ENCODE data around the gene SMAD5. TPM values are rescaled to one million over a fixed set of nuclear protein-coding genes. Genes with fewer than 3 reads are reported as not detected.

SMAD5 gene
- total RNA-seq, 1 experiment from 2014 or later: 106 TPM

DNA sequence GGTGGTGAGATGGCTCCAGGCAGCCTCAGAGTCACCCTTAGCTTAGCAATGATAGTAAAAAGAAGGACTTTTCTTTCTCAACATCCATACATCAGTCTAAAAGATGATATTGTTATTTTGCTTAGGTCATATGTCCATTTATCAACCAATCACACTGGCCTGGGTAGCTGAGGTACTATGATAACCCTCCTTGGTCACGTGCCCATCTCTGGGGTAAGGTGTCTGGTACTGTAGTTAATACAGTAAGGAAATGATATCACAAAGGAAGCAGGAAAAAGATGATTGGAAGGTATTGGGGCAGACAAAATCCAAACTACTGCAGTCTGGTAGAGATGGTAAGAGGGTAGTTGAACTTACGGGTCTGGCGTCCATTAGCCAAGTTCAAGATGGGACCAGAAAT, 5.1 kb upstream of the SMAD5 start:
- ChIA-PET CTCF (interaction anchor here (0.7 to 4.1 kb wide), 2 partner anchors 45 to 46 kb away, joined by 4 to 17 read pairs; no protein-coding TSS in a partner anchor), POLR2A (interaction anchor here (0.8 to 7.7 kb wide), 2 partner anchors 9 to 18 kb away, joined by 3 to 42 read pairs; no protein-coding TSS in a partner anchor)
- TF ChIP-seq, protein P1, sequence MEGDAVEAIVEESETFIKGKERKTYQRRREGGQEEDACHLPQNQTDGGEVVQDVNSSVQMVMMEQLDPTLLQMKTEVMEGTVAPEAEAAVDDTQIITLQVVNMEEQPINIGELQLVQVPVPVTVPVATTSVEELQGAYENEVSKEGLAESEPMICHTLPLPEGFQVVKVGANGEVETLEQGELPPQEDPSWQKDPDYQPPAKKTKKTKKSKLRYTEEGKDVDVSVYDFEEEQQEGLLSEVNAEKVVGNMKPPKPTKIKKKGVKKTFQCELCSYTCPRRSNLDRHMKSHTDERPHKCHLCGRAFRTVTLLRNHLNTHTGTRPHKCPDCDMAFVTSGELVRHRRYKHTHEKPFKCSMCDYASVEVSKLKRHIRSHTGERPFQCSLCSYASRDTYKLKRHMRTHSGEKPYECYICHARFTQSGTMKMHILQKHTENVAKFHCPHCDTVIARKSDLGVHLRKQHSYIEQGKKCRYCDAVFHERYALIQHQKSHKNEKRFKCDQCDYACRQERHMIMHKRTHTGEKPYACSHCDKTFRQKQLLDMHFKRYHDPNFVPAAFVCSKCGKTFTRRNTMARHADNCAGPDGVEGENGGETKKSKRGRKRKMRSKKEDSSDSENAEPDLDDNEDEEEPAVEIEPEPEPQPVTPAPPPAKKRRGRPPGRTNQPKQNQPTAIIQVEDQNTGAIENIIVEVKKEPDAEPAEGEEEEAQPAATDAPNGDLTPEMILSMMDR (IDR thresholded peaks at IDR 0.05; ENCODE audit: unreplicated experiment): no peak
- no peaks in the 10 kb centered on the region for H3K27me3 Mint-ChIP-seq (ENCODE audit: insufficient read depth, unreplicated experiment)
- BruUV-seq (replicated peaks): no TSS peak
- intact Hi-C loops (cut with micrococcal nuclease): no loop called here
- DNase-seq (ENCODE audit: unreplicated experiment): no peak
- H3K4me3 Mint-ChIP-seq (ENCODE audit: unreplicated experiment): no peak overlapping the region
- H3K4me1 Mint-ChIP-seq (ENCODE audit: insufficient read depth, unreplicated experiment): peaks cover 11% of the 10 kb centered on the region
- peaks cover 8% of the 10 kb centered on the region for H3K36me3 Mint-ChIP-seq (ENCODE audit: insufficient read depth, unreplicated experiment)
- H3K9me3 Mint-ChIP-seq (ENCODE audit: unreplicated experiment): no peaks in the 10 kb centered on the region
- H3K27ac Mint-ChIP-seq (ENCODE audit: low read depth, unreplicated experiment): no peak overlapping the region

DNA sequence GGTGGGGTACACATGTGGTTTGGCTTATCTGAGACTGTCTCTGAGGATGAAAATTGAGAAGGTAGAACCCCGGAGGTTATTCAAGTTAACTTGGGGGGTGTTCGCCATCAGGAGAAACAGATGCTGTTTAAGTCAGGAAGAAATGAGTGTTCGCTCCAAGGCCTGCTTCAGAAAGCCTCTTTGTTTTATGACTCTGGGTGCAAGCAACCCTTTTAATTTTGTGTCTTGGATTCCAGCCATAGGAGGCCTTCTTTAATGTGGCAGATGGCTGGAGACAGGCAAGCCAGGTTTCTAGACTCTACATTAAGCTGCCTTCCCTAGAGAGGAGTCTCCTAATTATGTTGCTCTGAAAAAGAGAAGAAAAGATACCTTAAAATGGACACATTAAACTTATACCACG, 4.2 kb upstream of the SMAD5 start:
- DNase-seq (ENCODE audit: unreplicated experiment): no peak
- Mint-ChIP-seq H3K36me3 (ENCODE audit: insufficient read depth, unreplicated experiment) (peaks cover 13% of the 10 kb centered on the region), H3K4me1 (ENCODE audit: insufficient read depth, unreplicated experiment) (peaks cover 7% of the 10 kb centered on the region), H3K27me3 (ENCODE audit: insufficient read depth, unreplicated experiment) (no peaks in the 10 kb centered on the region), H3K9me3 (ENCODE audit: unreplicated experiment) (no peaks in the 10 kb centered on the region), H3K27ac (ENCODE audit: low read depth, unreplicated experiment) (no peak overlapping the region), H3K4me3 (ENCODE audit: unreplicated experiment) (no peak overlapping the region)
- intact Hi-C loops (cut with micrococcal nuclease): no loop called here
- ChIA-PET POLR2A (interaction anchor here (0.8 to 7.7 kb wide), 3 partner anchors 11 to 24 kb away, joined by 3 to 42 read pairs (median 4); no protein-coding TSS in a partner anchor), CTCF (interaction anchor here (0.5 to 1.5 kb wide), 4 partner anchors 10 to 46 kb away, joined by 3 to 5 read pairs (median 4); no protein-coding TSS in a partner anchor)
- TF ChIP-seq, protein P1 (IDR thresholded peaks at IDR 0.05; ENCODE audit: unreplicated experiment): no peak
- BruUV-seq (replicated peaks): no TSS peak

DNA sequence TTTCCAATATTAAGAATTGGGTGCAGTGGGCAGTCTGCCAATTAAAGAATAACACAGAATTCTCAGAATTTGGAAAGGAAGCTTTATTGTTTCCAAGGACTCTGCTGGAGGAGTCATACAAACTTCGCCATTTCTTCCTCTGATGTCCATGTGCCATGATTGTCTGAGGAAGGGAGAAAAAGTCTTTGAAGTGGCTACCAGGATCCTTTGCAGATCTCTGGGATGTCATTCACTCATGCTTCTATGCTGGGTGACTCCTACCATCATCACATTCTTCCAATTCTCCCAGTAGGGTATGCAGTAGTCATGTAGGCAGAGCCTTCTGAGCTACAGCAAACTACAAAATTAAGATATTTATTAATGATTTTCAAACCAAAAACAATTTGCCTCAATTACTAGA, 3.2 kb upstream of the SMAD5 start:
- ChIA-PET CTCF (interaction anchor here (0.7 to 1.5 kb wide), 4 partner anchors 9 to 1222 kb away, joined by 3 to 5 read pairs (median 4); no protein-coding TSS in a partner anchor), POLR2A (interaction anchor here (1.5 to 7.7 kb wide), 2 partner anchors 10 to 20 kb away, joined by 4 to 42 read pairs; no protein-coding TSS in a partner anchor)
- Mint-ChIP-seq H3K4me3 (ENCODE audit: unreplicated experiment) (no peak overlapping the region), H3K4me1 (ENCODE audit: insufficient read depth, unreplicated experiment) (peaks cover under 1% of the 10 kb centered on the region), H3K27ac (ENCODE audit: low read depth, unreplicated experiment) (no peak overlapping the region), H3K27me3 (ENCODE audit: insufficient read depth, unreplicated experiment) (no peaks in the 10 kb centered on the region), H3K9me3 (ENCODE audit: unreplicated experiment) (no peaks in the 10 kb centered on the region), H3K36me3 (ENCODE audit: insufficient read depth, unreplicated experiment) (peaks cover 19% of the 10 kb centered on the region)
- intact Hi-C loops (cut with micrococcal nuclease): no loop called here
- no peak for DNase-seq (ENCODE audit: unreplicated experiment)
- TF ChIP-seq, protein P1 (IDR thresholded peaks at IDR 0.05; ENCODE audit: unreplicated experiment): no peak
- BruUV-seq (replicated peaks): no TSS peak

DNA sequence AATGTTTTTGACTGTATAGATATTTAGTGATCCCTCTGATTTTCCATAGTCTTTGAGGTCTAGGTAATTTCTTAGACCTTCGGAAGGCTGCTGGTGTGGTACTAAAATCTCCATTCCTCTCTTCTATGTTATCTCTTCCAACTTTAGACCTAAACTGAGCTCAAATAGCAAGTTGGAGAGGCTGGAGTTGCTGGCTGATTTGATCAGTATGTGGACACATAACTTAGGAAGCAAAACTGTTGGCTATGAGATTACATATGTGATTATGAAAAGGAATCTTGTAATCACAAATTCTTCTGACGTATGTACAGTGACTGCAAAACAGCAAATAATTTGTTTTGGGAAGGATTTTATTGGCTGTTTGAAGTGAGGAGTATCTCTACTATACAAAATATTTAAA, 2.1 kb upstream of the SMAD5 start:
- peaks cover 19% of the 10 kb centered on the region for H3K36me3 Mint-ChIP-seq (ENCODE audit: insufficient read depth, unreplicated experiment)
- TF ChIP-seq, protein P1 (IDR thresholded peaks at IDR 0.05; ENCODE audit: unreplicated experiment): no peak
- H3K4me3 Mint-ChIP-seq (ENCODE audit: unreplicated experiment): no peak overlapping the region
- no peaks in the 10 kb centered on the region for H3K9me3 Mint-ChIP-seq (ENCODE audit: unreplicated experiment)
- intact Hi-C loops (cut with micrococcal nuclease): no loop called here
- ChIA-PET POLR2A (interaction anchor here (3.3 to 13.9 kb wide), 3 partner anchors 19 to 49 kb away, joined by 11 to 178 read pairs (median 42); no protein-coding TSS in a partner anchor), CTCF (no interaction called here)
- H3K27me3 Mint-ChIP-seq (ENCODE audit: insufficient read depth, unreplicated experiment): no peaks in the 10 kb centered on the region
- no peak overlapping the region for H3K27ac Mint-ChIP-seq (ENCODE audit: low read depth, unreplicated experiment)
- H3K4me1 Mint-ChIP-seq (ENCODE audit: insufficient read depth, unreplicated experiment): peaks cover 12% of the 10 kb centered on the region
- BruUV-seq (replicated peaks): no TSS peak
- DNase-seq (ENCODE audit: unreplicated experiment): no peak

Measured in MCF 10A (cell line).